Hematopoietic multipotent progenitor cell (in vitro differentiated cells): ENCODE results near the gene LSM12. TPM values are rescaled to one million over a fixed set of nuclear protein-coding genes. Genes with fewer than 3 reads are reported as not detected.
"Not testable (repeated sequence)": the region's sequence is repeated elsewhere in the genome, so short reads cannot be mapped to it uniquely, and the experiment has no call there.

Experiments
- DNase-seq, 3 donors: peaks; one replicate each; pipeline ENCODE4 v3.0.0-alpha.2; 2011 to 2015; ENCODE audit warnings: low read depth in 2 of 3, low spot score in 2 of 3
- total RNA-seq: library from RNA; depleted of rRNA; stranded (reverse); fragments of >200 nt; gene quantifications from one replicate; pipeline ENCODE4 v1.2.3, GENCODE V29; 2012

The LSM12 gene
- total RNA-seq, 1 donor = 17.8 TPM

- no peak for DNase-seq
Measured at GRCh38 chr17:44076716-44077594, 10.5 kb upstream of the LSM12 start.

DNA sequence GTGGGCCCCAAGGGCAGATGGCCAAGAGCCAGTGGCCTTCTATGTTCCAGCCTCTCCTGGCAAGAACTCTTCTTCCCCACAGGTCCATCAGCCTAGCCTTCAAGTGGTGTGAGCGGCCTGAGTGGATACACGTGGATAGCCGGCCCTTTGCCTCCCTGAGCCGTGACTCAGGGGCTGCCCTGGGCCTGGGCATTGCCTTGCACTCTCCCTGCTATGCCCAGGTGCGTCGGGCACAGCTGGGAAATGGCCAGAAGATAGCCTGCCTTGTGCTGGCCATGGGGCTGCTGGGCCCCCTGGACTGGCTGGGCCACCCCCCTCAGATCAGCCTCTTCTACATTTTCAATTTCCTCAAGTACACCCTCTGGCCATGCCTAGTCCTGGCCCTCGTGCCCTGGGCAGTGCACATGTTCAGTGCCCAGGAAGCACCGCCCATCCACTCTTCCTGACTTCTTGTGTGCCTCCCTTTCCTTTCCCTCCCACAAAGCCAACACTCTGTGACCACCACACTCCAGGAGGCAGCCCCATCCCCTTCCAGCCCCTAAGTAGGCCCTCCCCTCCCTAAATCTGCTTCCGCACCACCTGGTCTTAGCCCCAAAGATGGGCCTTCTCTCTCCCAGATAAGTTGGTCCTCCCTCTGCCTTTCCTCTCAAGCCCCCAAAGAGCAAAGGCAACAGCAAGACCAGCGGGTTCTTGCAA is 9.3 kb upstream of the LSM12 start:
- no peak for DNase-seq

DNA sequence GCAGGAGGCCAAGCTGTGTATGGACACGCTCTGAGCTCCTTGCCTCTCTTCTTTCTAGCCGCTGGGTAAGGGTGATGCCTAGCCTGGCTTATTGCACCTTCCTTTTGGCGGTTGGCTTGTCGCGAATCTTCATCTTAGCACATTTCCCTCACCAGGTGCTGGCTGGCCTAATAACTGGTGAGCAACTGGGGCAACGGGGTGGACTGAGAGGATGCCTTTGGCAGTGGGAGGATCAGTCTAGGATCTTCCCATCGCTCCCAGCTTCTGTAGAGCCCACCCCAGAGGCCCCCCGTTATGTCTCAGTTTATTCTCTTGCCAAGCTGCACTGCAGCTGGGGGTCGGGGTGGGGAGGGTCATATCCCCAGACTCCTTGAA is 8.4 kb upstream of the LSM12 start:
- no peak for DNase-seq

GRCh38 chr17:44074231-44074910 is 7.9 kb upstream of the LSM12 start:
- no peak for DNase-seq

GRCh38 chr17:44071772-44072171 is 5.3 kb upstream of the LSM12 start:
- no peak for DNase-seq

DNA sequence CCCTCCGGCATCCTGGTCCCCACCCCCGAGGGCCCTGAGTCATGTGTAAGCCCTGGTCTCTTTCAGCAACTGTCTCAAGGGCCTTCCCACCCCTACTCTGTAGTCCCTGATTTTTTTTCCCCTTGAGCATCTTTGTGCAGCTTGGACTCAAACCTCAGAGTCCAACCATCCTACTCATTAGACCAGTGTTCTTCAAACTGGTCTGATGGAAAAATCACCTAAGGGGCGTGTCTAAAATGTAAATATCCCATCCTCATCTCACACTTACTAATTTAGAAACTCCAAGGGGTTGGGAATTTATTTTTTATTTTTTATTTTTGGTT is 4.7 kb upstream of the LSM12 start:
- DNase-seq = no peak

- DNase-seq = peak; percentile 43 to 96 (median 93)
Measured at GRCh38 chr17:44070455-44071197, 4.2 kb upstream of the LSM12 start, which contains the start of gene G6PC3. TSS of gene G6PC3 (plus strand) at chr17:44070735. CDS start at chr17:44070966, 231 bp downstream.

- DNase-seq = peak in 1 of 3 donors; percentile 24
Measured at GRCh38 chr17:44069974-44070454, 3.5 kb upstream of the LSM12 start.

DNA sequence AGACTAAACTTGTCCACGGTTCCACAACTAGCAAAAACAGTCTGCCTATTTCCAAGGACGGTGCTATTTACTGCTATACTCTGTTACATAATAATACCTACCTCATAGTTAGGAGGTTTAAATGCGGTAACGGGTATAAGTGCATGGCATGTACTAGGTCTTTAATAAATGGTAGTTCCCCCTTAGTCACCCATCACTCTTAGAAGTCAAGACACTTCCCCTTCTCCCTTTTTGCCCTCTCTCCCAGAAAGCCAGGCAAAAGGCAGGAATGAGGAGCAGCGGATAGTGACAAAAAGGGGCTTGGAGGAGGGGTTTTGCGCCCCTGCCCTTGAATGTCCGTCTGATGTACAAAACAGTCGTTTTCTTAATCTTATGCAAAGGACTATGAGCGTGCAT is 1.1 kb upstream of the LSM12 start:
- DNase-seq = no peak

GRCh38 chr17:44065668-44066203 is 735 bp downstream of the LSM12 start:
- peak in 2 of 3 donors; percentile 25 to 35 for DNase-seq

DNA sequence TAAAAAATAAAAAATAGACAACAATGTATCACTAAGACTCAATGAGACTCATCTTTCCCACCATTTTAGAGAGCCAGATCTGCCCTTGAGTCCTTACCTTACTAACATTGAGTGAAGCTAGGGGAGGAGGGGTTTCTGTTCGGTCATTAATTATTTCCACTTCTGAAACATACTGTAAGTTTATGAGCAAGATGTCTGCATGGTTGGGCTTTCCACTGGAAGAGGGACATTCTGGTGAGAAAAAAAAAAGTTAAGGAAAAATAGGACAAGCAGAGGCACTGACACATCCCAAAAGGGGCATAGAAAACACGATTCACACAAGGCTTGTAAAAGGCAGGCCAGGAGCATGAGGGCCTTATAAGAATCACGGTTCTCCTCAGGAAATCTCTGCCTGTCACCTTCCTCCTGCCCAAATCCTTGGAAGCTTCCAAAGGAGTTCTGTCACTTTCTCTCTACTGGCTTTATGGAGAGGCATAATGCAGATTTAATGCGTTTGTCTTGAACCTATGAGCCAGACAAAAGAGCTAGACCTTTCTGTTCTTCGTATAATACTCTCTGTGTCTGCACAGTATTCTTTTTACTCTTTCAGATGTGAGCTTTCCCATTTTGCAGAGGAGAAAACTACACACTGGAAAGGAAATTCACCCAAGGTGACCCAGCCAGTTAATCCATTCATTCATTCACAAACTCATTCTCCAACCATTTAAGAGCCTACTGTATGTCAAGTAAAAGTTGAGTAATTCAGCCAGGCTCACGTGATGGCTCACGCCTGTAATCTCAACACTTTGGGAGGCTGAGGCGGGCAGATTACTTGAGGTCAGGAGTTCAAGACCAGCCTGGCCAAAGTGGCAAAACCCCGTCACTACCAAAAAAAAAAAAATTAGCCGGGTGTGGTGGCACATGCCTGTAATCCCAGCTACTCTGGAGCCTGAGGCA is 2.5 kb downstream of the LSM12 start:
- DNase-seq = no peak

- no peak for DNase-seq
Measured at GRCh38 chr17:44062871-44063270, 3.6 kb downstream of the LSM12 start.

GRCh38 chr17:44061446-44061845 is 5.0 kb downstream of the LSM12 start:
- DNase-seq = no peak

DNA sequence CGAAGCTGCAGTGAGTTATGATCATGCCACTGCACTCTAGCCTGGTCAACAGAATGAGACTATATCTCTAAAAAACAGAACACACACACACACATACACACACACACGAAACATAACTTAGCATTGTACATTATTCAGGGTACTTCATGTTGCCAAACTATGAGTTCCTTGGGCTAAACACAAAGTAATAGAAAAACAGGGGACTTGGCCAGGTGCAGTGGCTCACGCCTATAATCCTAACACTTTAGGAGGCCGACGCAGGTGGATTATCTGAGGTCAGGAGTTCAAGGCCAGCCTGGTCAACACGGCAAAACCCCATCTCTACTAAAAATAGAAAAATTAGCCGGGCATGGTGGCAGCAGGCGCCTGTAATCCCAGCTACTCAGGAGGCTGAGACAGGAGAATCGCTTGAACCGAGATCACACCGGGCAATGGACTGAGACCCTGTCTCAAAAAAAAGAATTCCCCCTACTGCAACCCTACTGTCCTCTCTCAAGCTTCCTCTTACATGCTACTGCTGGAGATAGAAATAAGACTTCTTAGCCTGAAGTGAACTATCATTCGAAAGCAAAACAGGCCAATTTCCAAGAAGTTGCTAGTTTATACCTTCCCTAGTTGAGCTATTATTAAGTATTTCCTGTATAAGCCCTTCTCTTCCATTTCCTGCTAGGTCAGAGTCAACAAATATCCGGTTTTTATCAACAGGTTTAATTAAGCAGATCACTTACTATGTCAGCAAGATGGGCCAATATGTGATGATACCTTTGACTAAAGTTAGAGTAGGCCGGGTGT is 7.2 kb downstream of the LSM12 start:
- no peak for DNase-seq

DNA sequence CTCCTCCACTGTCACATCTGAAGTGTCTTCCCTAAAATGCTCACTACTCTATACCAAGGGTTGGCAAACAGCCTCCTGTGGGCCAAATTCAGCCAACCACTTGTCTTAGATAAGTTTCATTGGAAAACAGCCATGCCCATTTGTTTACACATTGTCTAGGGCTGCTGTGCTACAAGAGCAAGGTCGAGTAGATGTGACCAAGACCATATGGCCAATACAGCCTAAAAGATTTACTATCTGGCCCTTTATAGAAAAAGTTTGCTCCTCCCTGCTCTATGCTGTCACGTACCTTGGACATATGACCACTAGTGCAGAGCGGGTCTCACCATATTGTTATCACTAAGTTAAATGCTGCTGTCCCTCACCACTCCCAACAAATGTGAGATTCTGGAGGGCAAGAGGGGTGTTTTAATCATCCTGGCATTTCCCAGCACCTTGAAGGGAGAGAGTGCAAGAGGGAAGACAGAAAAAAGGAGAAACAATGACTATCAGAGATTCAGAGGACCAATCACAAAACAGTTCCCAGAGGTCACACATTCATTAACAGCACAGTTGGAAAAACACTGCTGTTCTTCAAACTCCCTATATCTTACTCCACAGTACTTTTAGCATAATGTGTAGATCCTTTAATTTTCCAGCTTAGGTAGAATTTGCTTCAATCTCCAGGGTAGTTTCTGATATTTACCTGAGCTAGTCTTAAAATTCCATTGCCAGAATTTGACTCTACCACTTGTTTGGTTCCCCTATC is 13.2 kb downstream of the LSM12 start:
- DNase-seq = no peak

DNA sequence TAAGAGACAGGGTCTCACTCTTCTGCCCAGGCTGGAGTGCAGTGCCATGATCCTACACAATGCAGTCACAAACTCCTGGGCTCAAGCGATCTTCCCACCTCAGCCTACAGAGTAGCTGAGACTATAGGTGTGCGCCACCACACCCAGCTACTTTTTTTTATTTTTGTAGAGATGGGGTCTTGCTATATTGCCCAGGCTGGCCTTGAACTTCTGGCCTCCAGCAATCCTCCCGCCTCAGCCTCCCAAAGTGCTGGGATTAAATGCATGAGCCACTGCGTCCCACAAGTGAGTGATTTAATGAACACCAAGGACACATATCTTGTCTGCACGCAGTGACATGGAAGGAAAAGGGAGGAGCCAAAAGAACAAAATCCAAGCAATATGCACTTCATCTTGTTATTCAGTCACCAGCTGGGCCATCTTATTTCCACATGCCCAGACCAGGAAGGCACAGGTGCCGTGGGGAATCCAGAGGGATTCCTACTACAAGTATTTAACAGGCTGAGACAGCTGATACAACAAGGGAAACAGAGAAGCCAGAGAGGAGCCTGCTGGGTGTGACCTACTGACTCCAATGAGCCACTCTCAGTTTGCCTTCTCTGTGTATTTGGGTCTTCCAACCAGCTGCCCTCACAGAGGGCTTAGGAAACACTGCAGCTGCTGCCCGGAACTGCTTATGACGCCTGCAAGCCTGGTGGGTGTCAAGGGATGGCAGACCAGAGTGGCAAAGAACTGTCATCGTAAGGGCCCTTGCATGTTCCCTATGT is 17.0 kb downstream of the LSM12 start:
- DNase-seq = no peak

DNA sequence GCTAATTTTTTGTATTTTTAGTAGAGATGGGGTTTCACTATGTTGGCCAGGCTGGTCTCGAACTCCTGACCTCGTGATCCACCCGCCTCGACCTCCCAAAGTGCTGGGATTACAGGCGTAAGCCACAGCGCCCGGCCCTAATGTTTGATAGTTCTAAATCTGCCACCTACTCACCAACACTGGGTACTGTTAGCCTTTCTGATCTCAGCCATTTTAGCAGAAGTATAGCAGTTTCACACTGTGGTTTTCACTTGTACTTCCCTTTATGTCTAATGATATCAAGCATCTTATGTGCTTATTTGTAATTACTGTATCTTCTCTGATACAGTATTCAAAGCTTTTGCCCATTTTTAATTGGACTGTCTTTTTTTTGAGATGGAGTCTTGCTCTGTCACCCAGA is 19.6 kb downstream of the LSM12 start:
- not testable (repeated sequence) for DNase-seq
